GM19099 (cell line): ENCODE measurements around the gene VIPR2.

Source experiments
- POLR2A ChIP-seq: IDR thresholded peaks from 3 replicates; pipeline ENCODE4 v1.6.1; 2011; ENCODE audit warnings: low read depth; ENCODE audit not compliant: insufficient read length; ENCODE audit errors: extremely low read depth

Gene VIPR2

GRCh38 chr7:159039716-159040115 lies 105.0 kb downstream of the VIPR2 start:
- no peak for TF ChIP-seq POLR2A

GRCh38 chr7:159038066-159038465 lies 106.6 kb downstream of the VIPR2 start:
- TF ChIP-seq POLR2A: no peak

- no peak for TF ChIP-seq POLR2A
These were observed 107.6 kb downstream of the VIPR2 start for GRCh38 chr7:159036916-159037605.

- TF ChIP-seq POLR2A: no peak
These were observed 109.0 kb downstream of the VIPR2 start for GRCh38 chr7:159035571-159036073.

GRCh38 chr7:159034988-159035387 lies 109.7 kb downstream of the VIPR2 start:
- no peak for TF ChIP-seq POLR2A

- no peak for TF ChIP-seq POLR2A
These were observed 110.3 kb downstream of the VIPR2 start for GRCh38 chr7:159034394-159034793.

GRCh38 chr7:159033956-159034355 lies 110.7 kb downstream of the VIPR2 start:
- no peak for TF ChIP-seq POLR2A

- no peak for TF ChIP-seq POLR2A
These were observed 111.2 kb downstream of the VIPR2 start for GRCh38 chr7:159033473-159033825.

GRCh38 chr7:159032753-159033472 lies 111.8 kb downstream of the VIPR2 start:
- no peak for TF ChIP-seq POLR2A

- no peak for TF ChIP-seq POLR2A
These were observed 112.3 kb downstream of the VIPR2 start for GRCh38 chr7:159032322-159032721.

- TF ChIP-seq POLR2A: no peak
These were observed 112.9 kb downstream of the VIPR2 start for GRCh38 chr7:159031750-159032149.

GRCh38 chr7:159031135-159031701 lies 113.4 kb downstream of the VIPR2 start:
- no peak for TF ChIP-seq POLR2A

GRCh38 chr7:159030490-159031134 lies 114.1 kb downstream of the VIPR2 start:
- no peak for TF ChIP-seq POLR2A

GRCh38 chr7:159028508-159029401 lies 115.9 kb downstream of the VIPR2 start:
- TF ChIP-seq POLR2A: no peak
